Gastrocnemius medialis (tissue), 4 donors: Measurements from ENCODE around the gene ITPK1. TPM values are rescaled to one million over a fixed set of nuclear protein-coding genes. Genes with fewer than 3 reads are reported as not detected.

Source experiments
- ATAC-seq, 2 donors: fragments of 150-250 bp; one replicate each; pipeline ENCODE4 v1.9.1; 2016
- DNase-seq, 2 donors: peaks; one replicate each; pipeline ENCODE4 v3.0.0-alpha.2; 2019
- H3K27ac ChIP-seq, 4 donors: fragments of 200-600 bp; sonication (generic); 1 replicate in 1 of 4; 2 replicates in 3 of 4; pipeline ENCODE4 v1.5.1; 2016 to 2018; ENCODE audit warnings: mild to moderate bottlenecking in 2 of 4, moderate library complexity in 1 of 4
- H3K27me3 ChIP-seq, 3 donors: fragments of 200-600 bp; sonication (generic) in 2 of 3; 1 replicate in 1 of 3; 2 replicates in 2 of 3; pipeline versions ENCODE4 v1.5.1 to v1.6.0; 2016 to 2019; ENCODE audit warnings: mild to moderate bottlenecking in 1 of 3, moderate library complexity in 1 of 3
- H3K36me3 ChIP-seq, 2 donors: fragments of 200-600 bp; sonication (generic) in 1 of 2; one replicate each; pipeline ENCODE4 v1.5.1; 2017 to 2018
- H3K4me1 ChIP-seq, 2 donors: fragments of 200-600 bp; sonication (generic) in 1 of 2; one replicate each; pipeline ENCODE4 v1.5.1; 2016 to 2017; ENCODE audit warnings: mild to moderate bottlenecking in 2 of 2
- H3K4me3 ChIP-seq, 4 donors: fragments of 200-600 bp; sonication (generic) in 3 of 4; 1 replicate in 1 of 4; 2 replicates in 3 of 4; pipeline ENCODE4 v1.5.1; 2016 to 2019; ENCODE audit warnings: mild to moderate bottlenecking in 2 of 4
- H3K9me3 ChIP-seq, 3 donors: fragments of 200-600 bp; sonication (generic) in 2 of 3; 1 replicate in 1 of 3; 2 replicates in 2 of 3; pipeline ENCODE4 v1.5.1; 2016 to 2019
- POLR2A ChIP-seq, 2 donors: fragments of 450-650 bp; IDR thresholded peaks; one replicate each; pipeline ENCODE4 v1.6.1; 2017; ENCODE audit warnings: antibody characterized with exemption in 2 of 2, mild to moderate bottlenecking in 2 of 2, moderate library complexity in 2 of 2
- in situ Hi-C, 4 donors: fragments of 200-750 bp; cut with MboI; loops; one replicate each; pipeline versions ENCODE4 v1.15.0 to v1.8.0; 2017; ENCODE audit warnings: low sequenced_read_pairs in 4 of 4
- intact Hi-C: fragments of 100-400 bp; cut with DNase I; formaldehyde crosslinking; loops from one replicate; pipeline ENCODE4 v1.15.1; 2023; ENCODE audit warnings: low total_unique reads
- total RNA-seq, 4 donors: library from RNA; depleted of rRNA; stranded (reverse); fragments of >200 nt; gene quantifications; one replicate each; pipeline versions ENCODE4 v1.1.0 to v1.2.3, GENCODE V29; 2016
- TF ChIP-seq, protein P1 (sequence below), 5 experiments: fragments of 450-650 bp in 3 of 5; fragments of 200-600 bp in 2 of 5; sonication (generic) in 2 of 5; IDR thresholded peaks in 4 of 5; conservative IDR thresholded peaks in 1 of 5; 1 replicate in 4 of 5; 2 replicates in 1 of 5; pipeline ENCODE4 v1.5.1; 2016 to 2019; ENCODE audit warnings: antibody characterized with exemption in 5 of 5, mild to moderate bottlenecking in 3 of 5, moderate library complexity in 3 of 5

ITPK1 gene
- total RNA-seq, 4 donors from 2014 or later: 49.7 to 80.1 (median 53.6) TPM

- in situ Hi-C loops: no loop called here
- no peak for DNase-seq
- no peaks in the 10 kb centered on the region for H3K9me3 ChIP-seq
- no peak overlapping the region for H3K4me3 ChIP-seq
- no peak for TF ChIP-seq POLR2A (IDR thresholded peaks at IDR 0.05)
- TF ChIP-seq, protein P1, sequence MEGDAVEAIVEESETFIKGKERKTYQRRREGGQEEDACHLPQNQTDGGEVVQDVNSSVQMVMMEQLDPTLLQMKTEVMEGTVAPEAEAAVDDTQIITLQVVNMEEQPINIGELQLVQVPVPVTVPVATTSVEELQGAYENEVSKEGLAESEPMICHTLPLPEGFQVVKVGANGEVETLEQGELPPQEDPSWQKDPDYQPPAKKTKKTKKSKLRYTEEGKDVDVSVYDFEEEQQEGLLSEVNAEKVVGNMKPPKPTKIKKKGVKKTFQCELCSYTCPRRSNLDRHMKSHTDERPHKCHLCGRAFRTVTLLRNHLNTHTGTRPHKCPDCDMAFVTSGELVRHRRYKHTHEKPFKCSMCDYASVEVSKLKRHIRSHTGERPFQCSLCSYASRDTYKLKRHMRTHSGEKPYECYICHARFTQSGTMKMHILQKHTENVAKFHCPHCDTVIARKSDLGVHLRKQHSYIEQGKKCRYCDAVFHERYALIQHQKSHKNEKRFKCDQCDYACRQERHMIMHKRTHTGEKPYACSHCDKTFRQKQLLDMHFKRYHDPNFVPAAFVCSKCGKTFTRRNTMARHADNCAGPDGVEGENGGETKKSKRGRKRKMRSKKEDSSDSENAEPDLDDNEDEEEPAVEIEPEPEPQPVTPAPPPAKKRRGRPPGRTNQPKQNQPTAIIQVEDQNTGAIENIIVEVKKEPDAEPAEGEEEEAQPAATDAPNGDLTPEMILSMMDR (IDR thresholded peaks at IDR 0.05 in 4 of 5, conservative IDR thresholded peaks at IDR 0.05 in 1 of 5): no peak
- no peaks in the 10 kb centered on the region for H3K36me3 ChIP-seq
- H3K4me1 ChIP-seq: no peaks in the 10 kb centered on the region
- no peaks in the 10 kb centered on the region for H3K27me3 ChIP-seq
- no peak for ATAC-seq
- intact Hi-C loops: no loop called here
- no peak overlapping the region for H3K27ac ChIP-seq
Observed at GRCh38 chr14:93025055-93025454, 90.7 kb downstream of the ITPK1 start.

GRCh38 chr14:93024493-93024892 is 91.2 kb downstream of the ITPK1 start:
- H3K4me1 ChIP-seq: no peaks in the 10 kb centered on the region
- TF ChIP-seq POLR2A (IDR thresholded peaks at IDR 0.05): no peak
- TF ChIP-seq, protein P1 (IDR thresholded peaks at IDR 0.05 in 4 of 5, conservative IDR thresholded peaks at IDR 0.05 in 1 of 5): no peak
- H3K36me3 ChIP-seq: no peaks in the 10 kb centered on the region
- H3K27me3 ChIP-seq: no peaks in the 10 kb centered on the region
- no peak overlapping the region for H3K4me3 ChIP-seq
- in situ Hi-C loops: no loop called here
- ATAC-seq (no peak), DNase-seq (no peak)
- H3K27ac ChIP-seq: no peak overlapping the region
- H3K9me3 ChIP-seq: no peaks in the 10 kb centered on the region
- intact Hi-C loops: no loop called here

DNA sequence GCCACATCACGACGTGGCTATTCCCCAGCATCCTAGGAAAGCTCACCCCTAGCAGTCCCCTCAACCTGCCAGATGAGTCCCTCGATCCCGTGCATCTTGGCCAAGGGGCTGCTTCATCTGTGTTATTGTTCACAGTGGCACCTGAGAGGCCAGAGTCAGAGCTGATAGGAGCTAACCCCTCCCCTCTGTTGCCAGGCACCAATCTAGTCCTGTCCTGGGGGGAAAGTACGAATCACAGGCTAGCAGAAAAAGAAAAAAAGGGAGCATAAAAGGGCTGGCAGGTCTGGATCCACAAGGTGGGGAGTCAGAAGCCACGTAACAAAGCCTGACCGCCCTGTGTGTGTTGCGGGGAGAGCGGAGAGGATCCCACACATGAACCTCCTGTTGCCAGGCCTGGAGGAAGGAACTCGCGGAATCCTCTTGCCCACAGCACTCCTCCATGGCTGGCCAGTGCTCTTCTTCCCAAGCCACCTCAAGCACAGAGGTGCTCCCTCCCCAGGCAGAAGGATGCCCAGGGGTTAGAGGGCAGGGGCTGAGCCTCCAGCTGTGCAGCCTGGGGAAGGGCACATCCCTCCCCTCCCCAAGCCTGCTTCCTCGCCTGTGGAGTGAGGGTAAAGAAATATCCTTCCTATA is 91.8 kb downstream of the ITPK1 start:
- in situ Hi-C loops (no loop called here), intact Hi-C loops (no loop called here)
- no peaks in the 10 kb centered on the region for H3K36me3 ChIP-seq
- H3K4me1 ChIP-seq: no peaks in the 10 kb centered on the region
- DNase-seq: no peak
- H3K4me3 ChIP-seq: no peak overlapping the region
- no peak for ATAC-seq
- H3K27ac ChIP-seq: no peak overlapping the region
- TF ChIP-seq, protein P1 (IDR thresholded peaks at IDR 0.05 in 4 of 5, conservative IDR thresholded peaks at IDR 0.05 in 1 of 5): no peak
- no peak for TF ChIP-seq POLR2A (IDR thresholded peaks at IDR 0.05)
- H3K27me3 ChIP-seq: no peaks in the 10 kb centered on the region
- H3K9me3 ChIP-seq: no peaks in the 10 kb centered on the region

GRCh38 chr14:93023039-93023438 is 92.7 kb downstream of the ITPK1 start:
- H3K36me3 ChIP-seq: no peaks in the 10 kb centered on the region
- no peak for ATAC-seq
- H3K4me1 ChIP-seq: peaks cover 5 to 7% of the 10 kb centered on the region in 2 donors
- TF ChIP-seq POLR2A (IDR thresholded peaks at IDR 0.05): no peak
- TF ChIP-seq, protein P1 (IDR thresholded peaks at IDR 0.05 in 4 of 5, conservative IDR thresholded peaks at IDR 0.05 in 1 of 5): no peak
- H3K9me3 ChIP-seq: no peaks in the 10 kb centered on the region
- in situ Hi-C loops (no loop called here), intact Hi-C loops (no loop called here)
- H3K27me3 ChIP-seq: no peaks in the 10 kb centered on the region
- H3K4me3 ChIP-seq: no peak overlapping the region
- DNase-seq: no peak
- no peak overlapping the region for H3K27ac ChIP-seq

DNA sequence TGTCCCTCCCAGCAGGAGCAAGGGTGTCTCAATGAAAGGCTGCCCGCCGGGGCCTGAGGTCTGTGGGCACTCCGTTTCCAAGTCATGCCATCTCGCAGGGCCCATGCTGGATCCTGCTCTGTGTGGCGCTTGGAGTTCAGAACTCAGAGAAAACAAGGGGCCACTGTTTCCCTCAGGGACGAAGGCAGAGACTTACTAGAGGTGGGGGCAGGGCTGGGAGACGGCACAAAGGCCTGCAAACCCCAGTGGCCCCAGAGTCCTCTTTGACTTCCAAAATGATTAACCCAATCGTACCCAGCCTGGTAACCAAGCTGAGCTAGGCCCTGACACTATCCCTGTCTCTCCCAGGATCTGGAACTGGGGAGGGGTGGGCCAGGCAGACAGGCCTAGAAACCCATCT is 95.8 kb downstream of the ITPK1 start:
- ATAC-seq (no peak), DNase-seq (no peak)
- Histone ChIP-seq H3K4me1 (peaks cover 26 to 36% of the 10 kb centered on the region in 2 donors), H3K36me3 (no peaks in the 10 kb centered on the region), H3K27ac (no peak overlapping the region), H3K4me3 (no peak overlapping the region), H3K9me3 (no peaks in the 10 kb centered on the region), H3K27me3 (no peaks in the 10 kb centered on the region)
- in situ Hi-C loops: no loop called here
- TF ChIP-seq, protein P1 (IDR thresholded peaks at IDR 0.05 in 4 of 5, conservative IDR thresholded peaks at IDR 0.05 in 1 of 5): no peak
- no peak for TF ChIP-seq POLR2A (IDR thresholded peaks at IDR 0.05)
- intact Hi-C loops: loop anchor here (10.0 kb wide), 1 partner anchor 165 kb away; the partner anchor contains the start of genes LYSET and MOAP1
